Measurements from ENCODE around the gene CLDN18. TPM values are rescaled to one million over a fixed set of nuclear protein-coding genes. Genes with fewer than 3 reads are reported as not detected.

Gene CLDN18
- total RNA-seq, 1 donor from 2014 or later = not detected

GRCh38 chr3:138082085-138082991 is 72.4 kb downstream of the CLDN18 start:
- Histone ChIP-seq H3K27me3 (ENCODE audit: control insufficient read depth, insufficient read depth, low read length) (no peaks in the 10 kb centered on the region), H3K4me3 (ENCODE audit: low read depth, low read length) (no peak overlapping the region), H3K36me3 (ENCODE audit: control insufficient read depth, insufficient read depth, low read length) (peaks cover 1% of the 10 kb centered on the region)
- DNase-seq (ENCODE audit: low read depth) = peak; percentile 90
- TF ChIP-seq, protein P1, sequence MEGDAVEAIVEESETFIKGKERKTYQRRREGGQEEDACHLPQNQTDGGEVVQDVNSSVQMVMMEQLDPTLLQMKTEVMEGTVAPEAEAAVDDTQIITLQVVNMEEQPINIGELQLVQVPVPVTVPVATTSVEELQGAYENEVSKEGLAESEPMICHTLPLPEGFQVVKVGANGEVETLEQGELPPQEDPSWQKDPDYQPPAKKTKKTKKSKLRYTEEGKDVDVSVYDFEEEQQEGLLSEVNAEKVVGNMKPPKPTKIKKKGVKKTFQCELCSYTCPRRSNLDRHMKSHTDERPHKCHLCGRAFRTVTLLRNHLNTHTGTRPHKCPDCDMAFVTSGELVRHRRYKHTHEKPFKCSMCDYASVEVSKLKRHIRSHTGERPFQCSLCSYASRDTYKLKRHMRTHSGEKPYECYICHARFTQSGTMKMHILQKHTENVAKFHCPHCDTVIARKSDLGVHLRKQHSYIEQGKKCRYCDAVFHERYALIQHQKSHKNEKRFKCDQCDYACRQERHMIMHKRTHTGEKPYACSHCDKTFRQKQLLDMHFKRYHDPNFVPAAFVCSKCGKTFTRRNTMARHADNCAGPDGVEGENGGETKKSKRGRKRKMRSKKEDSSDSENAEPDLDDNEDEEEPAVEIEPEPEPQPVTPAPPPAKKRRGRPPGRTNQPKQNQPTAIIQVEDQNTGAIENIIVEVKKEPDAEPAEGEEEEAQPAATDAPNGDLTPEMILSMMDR (IDR thresholded peaks at IDR 0.05; ENCODE audit: insufficient read depth, low read length, poor library complexity, severe bottlenecking) = no peak

DNA sequence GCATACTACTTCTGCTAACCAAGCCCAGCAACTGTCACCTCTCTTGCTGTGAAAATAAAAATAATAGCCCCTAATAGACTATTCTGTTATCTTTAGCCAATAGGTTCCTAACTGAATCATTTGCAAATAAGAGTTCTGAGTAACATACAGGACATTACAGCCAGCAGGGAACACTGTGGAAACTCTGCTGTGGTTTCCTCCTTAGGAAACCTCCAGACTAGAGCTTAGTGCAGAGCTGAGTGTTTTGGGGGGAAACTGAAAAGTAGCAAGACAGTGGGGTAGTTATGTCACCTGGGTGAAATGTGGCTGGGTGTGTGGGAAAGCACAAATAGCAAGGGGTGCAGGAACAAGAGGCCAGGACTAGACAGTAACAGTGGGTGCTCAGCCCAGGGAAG is 73.0 kb downstream of the CLDN18 start:
- Histone ChIP-seq H3K4me3 (ENCODE audit: low read depth, low read length) (no peak overlapping the region), H3K36me3 (ENCODE audit: control insufficient read depth, insufficient read depth, low read length) (peaks cover 1% of the 10 kb centered on the region), H3K27me3 (ENCODE audit: control insufficient read depth, insufficient read depth, low read length) (no peaks in the 10 kb centered on the region)
- DNase-seq (ENCODE audit: low read depth) = no peak
- TF ChIP-seq, protein P1 (IDR thresholded peaks at IDR 0.05; ENCODE audit: insufficient read depth, low read length, poor library complexity, severe bottlenecking) = no peak

Other genes starting within 250 kb of the CLDN18 start
- not detected in 2 replicates for gene SOX14, start 245.8 kb upstream of the CLDN18 start, total RNA-seq
- 6.6 and 9.2 TPM in 2 replicates for gene DZIP1L, start 105.4 kb downstream of the CLDN18 start, total RNA-seq
- not detected in 2 replicates for gene A4GNT, start 122.2 kb downstream of the CLDN18 start, total RNA-seq
- 16.7 and 17.2 TPM in 2 replicates for gene DBR1, start 164.8 kb downstream of the CLDN18 start, total RNA-seq
- 27.1 and 42.5 TPM in 2 replicates for gene ARMC8, start 177.1 kb downstream of the CLDN18 start, total RNA-seq

All from kidney epithelial cell (primary cell).